GM23338 (cell line): ENCODE results near the gene SVIP. TPM values are rescaled to one million over a fixed set of nuclear protein-coding genes. Genes with fewer than 3 reads are reported as not detected.

Experiments
- ATAC-seq: fragments of 200-7000 bp; cut with Tn5 transposase; 3 replicates; pipeline ENCODE4 v1.9.1; 2020
- DNase-seq: peaks from one replicate; pipeline ENCODE4 v3.0.0-alpha.2; 2015; ENCODE audit warnings: low spot score
- H2AFZ ChIP-seq: fragments of 200-600 bp; sonication (generic); 2 replicates; pipeline ENCODE4 v1.8.0; 2016; ENCODE audit warnings: antibody characterized with exemption, mild to moderate bottlenecking, moderate library complexity
- H3F3A ChIP-seq: fragments of 200-600 bp; sonication (generic); replicated peaks from 2 replicates; pipeline ENCODE4 v1.8.0; 2017; ENCODE audit warnings: antibody characterized with exemption, mixed run types, low read depth
- H3K27ac ChIP-seq: fragments of 200-600 bp; sonication (generic); 2 replicates; pipeline ENCODE4 v1.6.1; 2016; ENCODE audit warnings: low read depth
- H3K27me3 ChIP-seq: fragments of 200-600 bp; sonication (generic); 2 replicates; pipeline ENCODE4 v1.8.0; 2016; ENCODE audit warnings: mild to moderate bottlenecking, mixed run types, moderate library complexity; ENCODE audit not compliant: insufficient read depth
- H3K36me3 ChIP-seq: fragments of 200-600 bp; sonication (generic); 2 replicates; pipeline ENCODE4 v1.8.0; 2016; ENCODE audit warnings: mild to moderate bottlenecking; ENCODE audit not compliant: insufficient read depth
- H3K4me1 ChIP-seq: fragments of 200-600 bp; sonication (generic); 2 replicates; pipeline ENCODE4 v1.8.0; 2016; ENCODE audit warnings: mild to moderate bottlenecking, moderate library complexity; ENCODE audit not compliant: insufficient read depth
- H3K4me2 ChIP-seq: fragments of 200-600 bp; sonication (generic); 2 replicates; pipeline ENCODE4 v1.7.1; 2017; ENCODE audit warnings: mixed run types
- H3K4me3 ChIP-seq: fragments of 200-600 bp; sonication (generic); 2 replicates; pipeline ENCODE4 v1.6.1; 2016; ENCODE audit warnings: mixed run types
- H3K79me2 ChIP-seq: fragments of 200-600 bp; sonication (generic); replicated peaks from 2 replicates; pipeline ENCODE4 v1.8.0; 2017; ENCODE audit warnings: mild to moderate bottlenecking; ENCODE audit not compliant: insufficient read depth
- H3K9me2 ChIP-seq: fragments of 200-600 bp; sonication (generic); 2 replicates; pipeline ENCODE4 v1.8.0; 2017; ENCODE audit not compliant: insufficient read depth
- H4K20me1 ChIP-seq: fragments of 200-600 bp; sonication (generic); replicated peaks from 2 replicates; pipeline ENCODE4 v1.8.0; 2017; ENCODE audit warnings: mild to moderate bottlenecking; ENCODE audit not compliant: insufficient read depth
- H3K27ac Mint-ChIP-seq: 2 replicates; pipeline ENCODE4 v1.8.0; 2020; ENCODE audit warnings: inconsistent platforms, mild to moderate bottlenecking, moderate library complexity, mixed read lengths
- H3K27me3 Mint-ChIP-seq: 3 replicates; pipeline ENCODE4 v1.8.0; 2022; ENCODE audit warnings: low read depth, mild to moderate bottlenecking, moderate library complexity, mixed read lengths, inconsistent platforms; ENCODE audit not compliant: insufficient read depth, poor library complexity
- H3K36me3 Mint-ChIP-seq: 3 replicates; pipeline ENCODE4 v1.8.0; 2021; ENCODE audit warnings: low read depth, mild to moderate bottlenecking, inconsistent platforms, moderate library complexity, mixed read lengths
- H3K4me1 Mint-ChIP-seq: 3 replicates; pipeline ENCODE4 v1.8.0; 2020; ENCODE audit warnings: mild to moderate bottlenecking, inconsistent platforms, mixed read lengths
- H3K4me3 Mint-ChIP-seq: 3 replicates; pipeline ENCODE4 v1.8.0; 2021; ENCODE audit warnings: moderate library complexity, mild to moderate bottlenecking, inconsistent platforms, mixed read lengths
- H3K9me3 Mint-ChIP-seq: 3 replicates; pipeline ENCODE4 v1.8.0; 2020; ENCODE audit warnings: moderate library complexity, mild to moderate bottlenecking, inconsistent platforms, mixed read lengths
- CREB1 ChIP-seq: fragments of 250-450 bp; sonication (Bioruptor Pico); IDR thresholded peaks from 2 replicates; pipeline ENCODE4 v1.5.0; 2020; ENCODE audit warnings: low read depth, mild to moderate bottlenecking, moderate library complexity
- CTCF ChIP-seq, 2 experiments: fragments of 200-600 bp in 1 of 2; sonication (generic) in 1 of 2; conservative IDR thresholded peaks; 2 replicates each; pipeline versions ENCODE4 v1.5.1 to v1.6.1; 2016 to 2017; ENCODE audit warnings: antibody characterized with exemption in 2 of 2, low read depth in 2 of 2, mild to moderate bottlenecking in 2 of 2, moderate library complexity in 1 of 2
- ETS1 ChIP-seq: IDR thresholded peaks from 2 replicates; pipeline ENCODE4 v1.6.1; 2016; ENCODE audit warnings: antibody characterized with exemption
- EZH2 ChIP-seq: fragments of 200-600 bp; sonication (generic); IDR thresholded peaks from one replicate; pipeline ENCODE4 v1.8.0; 2017; ENCODE audit warnings: antibody characterized with exemption, mild to moderate bottlenecking, low read depth; ENCODE audit not compliant: unreplicated experiment
- REST ChIP-seq: IDR thresholded peaks from one replicate; pipeline ENCODE4 v1.6.1; 2018; ENCODE audit warnings: antibody characterized with exemption; ENCODE audit not compliant: unreplicated experiment
- STAT1 ChIP-seq: IDR thresholded peaks from one replicate; pipeline ENCODE4 v1.6.1; 2016; ENCODE audit warnings: antibody characterized with exemption; ENCODE audit not compliant: unreplicated experiment
- ZNF331 ChIP-seq: fragments of 250-450 bp; sonication (Bioruptor Pico); IDR thresholded peaks from 2 replicates; pipeline ENCODE4 v1.5.0; 2020; ENCODE audit warnings: low read depth, mild to moderate bottlenecking, moderate library complexity
- polyA plus RNA-seq: library from polyadenylated mRNA; unstranded; fragments of >200 nt; fragmentation: Nextera tagmentation; extraction: Ambion mirVana; gene quantifications from 2 replicates; pipeline ENCODE4 v1.2.1, GENCODE V29; 2016
- total RNA-seq: library from RNA; depleted of rRNA; stranded (reverse); fragments of >200 nt; shearing (Covaris generic); gene quantifications from 2 replicates; pipeline ENCODE4 v1.2.3, GENCODE V29; 2014

The SVIP gene
- total and polyA plus RNA-seq, 2 experiments from 2014 or later, result 4.1 to 13.5 TPM

GRCh38 chr11:22787551-22788162, 41.9 kb downstream of the SVIP start:
- H3K4me3 Mint-ChIP-seq, result no peak overlapping the region
- TF ChIP-seq CTCF (conservative IDR thresholded peaks at IDR 0.05; ENCODE audit: low read depth in 2 of 2), result peak; percentile 75 to 80
- no peak for TF ChIP-seq EZH2
- H3K9me3 Mint-ChIP-seq, result no peaks in the 10 kb centered on the region; the same call in 2 of the 3 replicates
- no peak overlapping the region for H3K27ac ChIP-seq
- peaks cover 10% of the 10 kb centered on the region for H3K4me1 Mint-ChIP-seq
- H3K36me3 Mint-ChIP-seq, result no peaks in the 10 kb centered on the region
- no peaks in the 10 kb centered on the region for H3K27me3 Mint-ChIP-seq
- no peak overlapping the region for H3K27ac Mint-ChIP-seq
- H3K36me3 ChIP-seq, result no peaks in the 10 kb centered on the region
- H2AFZ ChIP-seq, result no peak overlapping the region
- no peak overlapping the region for H3K4me3 ChIP-seq
- H4K20me1 ChIP-seq, result no peaks in the 10 kb centered on the region
- H3K27me3 ChIP-seq, result no peaks in the 10 kb centered on the region
- ATAC-seq (peak; percentile 56), DNase-seq (peak; percentile 81)
- no peak overlapping the region for H3K4me2 ChIP-seq
- no peaks in the 10 kb centered on the region for H3K79me2 ChIP-seq
- no peaks in the 10 kb centered on the region for H3F3A ChIP-seq
- H3K4me1 ChIP-seq, result no peaks in the 10 kb centered on the region
- no peaks in the 10 kb centered on the region for H3K9me2 ChIP-seq

GRCh38 chr11:22787055-22787454, 42.5 kb downstream of the SVIP start:
- H2AFZ ChIP-seq, result no peak overlapping the region
- TF ChIP-seq ETS1 (no peak), REST (no peak), ZNF331 (CRISPR knock-in tag) (no peak), STAT1 (no peak), CREB1 (CRISPR knock-in tag) (no peak)
- H3K4me1 ChIP-seq, result no peaks in the 10 kb centered on the region
- DNase-seq (no peak), ATAC-seq (no peak)
- no peaks in the 10 kb centered on the region for H3K27me3 ChIP-seq
- no peaks in the 10 kb centered on the region for H3F3A ChIP-seq
- H3K4me3 Mint-ChIP-seq, result no peak overlapping the region
- H3K4me3 ChIP-seq, result no peak overlapping the region
- no peak overlapping the region for H3K27ac ChIP-seq
- no peaks in the 10 kb centered on the region for H3K36me3 ChIP-seq
- H4K20me1 ChIP-seq, result no peaks in the 10 kb centered on the region
- no peaks in the 10 kb centered on the region for H3K27me3 Mint-ChIP-seq
- no peak overlapping the region for H3K27ac Mint-ChIP-seq
- no peaks in the 10 kb centered on the region for H3K9me2 ChIP-seq
- H3K36me3 Mint-ChIP-seq, result no peaks in the 10 kb centered on the region
- H3K4me1 Mint-ChIP-seq, result peaks cover 7% of the 10 kb centered on the region; the same call in 2 of the 3 replicates
- H3K4me2 ChIP-seq, result no peak overlapping the region
- H3K9me3 Mint-ChIP-seq, result no peaks in the 10 kb centered on the region; the same call in 2 of the 3 replicates
- no peaks in the 10 kb centered on the region for H3K79me2 ChIP-seq
